ENCODE results near the gene PNPLA7. TPM values are rescaled to one million over a fixed set of nuclear protein-coding genes. Genes with fewer than 3 reads are reported as not detected.

PNPLA7 gene
- total RNA-seq, 1 experiment from 2014 or later: 3.9 TPM

DNA sequence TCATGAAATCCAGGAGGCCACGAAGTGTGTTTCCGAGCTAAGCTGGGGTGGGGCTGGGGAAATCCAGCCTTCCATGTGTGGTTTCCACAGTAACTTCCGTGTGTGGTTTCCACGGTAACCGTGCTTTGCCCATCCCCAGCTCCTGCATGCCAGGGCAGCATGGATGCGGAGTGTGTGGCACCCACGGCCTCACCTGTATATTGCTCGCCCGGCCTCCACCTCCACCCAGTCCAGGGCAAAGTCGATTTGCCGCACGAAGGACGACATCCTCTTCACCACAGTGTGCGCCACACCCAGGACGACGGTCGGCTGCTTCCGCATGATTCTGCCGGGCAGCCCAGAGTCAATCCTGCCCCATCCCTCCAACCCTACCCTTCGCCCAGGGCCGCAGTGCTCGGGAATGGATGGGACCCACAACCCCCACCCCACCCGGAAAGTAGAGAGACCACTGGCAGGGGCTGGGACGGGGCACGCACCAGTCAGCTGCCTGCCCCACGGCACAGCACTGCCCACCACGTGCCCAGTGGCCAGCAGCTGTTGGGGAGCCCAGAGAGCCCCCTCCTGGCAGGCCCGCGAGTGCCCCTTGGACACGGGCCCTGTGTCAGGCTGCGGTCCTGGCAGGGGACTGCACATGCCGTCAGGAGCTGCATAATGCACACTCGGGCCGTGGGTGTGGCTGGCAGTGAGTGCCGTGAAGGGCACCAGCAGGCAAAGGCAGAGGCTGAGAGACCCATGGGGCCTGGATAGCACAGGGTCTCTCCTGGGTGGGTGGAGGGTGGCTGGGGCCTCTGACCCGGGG is 52.1 kb downstream of the PNPLA7 start:
- Histone ChIP-seq H3K4me1 (ENCODE audit: control insufficient read depth, insufficient read depth, low read length) (no peaks in the 10 kb centered on the region; the same call in 1 of the 2 replicates), H3K27me3 (ENCODE audit: control insufficient read depth, insufficient read depth, low read length) (no peaks in the 10 kb centered on the region), H3K27ac (ENCODE audit: low read length) (no peak overlapping the region), H3K9me3 (ENCODE audit: control insufficient read depth, insufficient read depth, low read depth, low read length) (no peaks in the 10 kb centered on the region), H3K4me3 (ENCODE audit: low read depth in 2 of 2, low read length in 2 of 2) (no peak overlapping the region), H3K36me3 (ENCODE audit: control insufficient read depth, insufficient read depth, low read length) (no peaks in the 10 kb centered on the region)
- ATAC-seq: no peak
- no peak for DNase-seq (ENCODE audit: low read depth, low spot score)
- no TSS peak for BruUV-seq (replicated peaks)
- ChIA-PET POLR2A (no interaction called here), CTCF (no interaction called here)
- intact Hi-C loops (cut with micrococcal nuclease; ENCODE audit: unreplicated experiment): no loop called here
- TF ChIP-seq TCF7L2 (IDR thresholded peaks at IDR 0.05; ENCODE audit: low read depth, low read length) (no peak), SIN3A (IDR thresholded peaks at IDR 0.05; ENCODE audit: borderline replicate concordance, insufficient read depth, low read depth, low read length) (no peak)
- in situ Hi-C loops (cut with HindIII; ENCODE audit: low pct_unique_long_range_greater_than_20kb, low sequenced_read_pairs): no loop called here

DNA sequence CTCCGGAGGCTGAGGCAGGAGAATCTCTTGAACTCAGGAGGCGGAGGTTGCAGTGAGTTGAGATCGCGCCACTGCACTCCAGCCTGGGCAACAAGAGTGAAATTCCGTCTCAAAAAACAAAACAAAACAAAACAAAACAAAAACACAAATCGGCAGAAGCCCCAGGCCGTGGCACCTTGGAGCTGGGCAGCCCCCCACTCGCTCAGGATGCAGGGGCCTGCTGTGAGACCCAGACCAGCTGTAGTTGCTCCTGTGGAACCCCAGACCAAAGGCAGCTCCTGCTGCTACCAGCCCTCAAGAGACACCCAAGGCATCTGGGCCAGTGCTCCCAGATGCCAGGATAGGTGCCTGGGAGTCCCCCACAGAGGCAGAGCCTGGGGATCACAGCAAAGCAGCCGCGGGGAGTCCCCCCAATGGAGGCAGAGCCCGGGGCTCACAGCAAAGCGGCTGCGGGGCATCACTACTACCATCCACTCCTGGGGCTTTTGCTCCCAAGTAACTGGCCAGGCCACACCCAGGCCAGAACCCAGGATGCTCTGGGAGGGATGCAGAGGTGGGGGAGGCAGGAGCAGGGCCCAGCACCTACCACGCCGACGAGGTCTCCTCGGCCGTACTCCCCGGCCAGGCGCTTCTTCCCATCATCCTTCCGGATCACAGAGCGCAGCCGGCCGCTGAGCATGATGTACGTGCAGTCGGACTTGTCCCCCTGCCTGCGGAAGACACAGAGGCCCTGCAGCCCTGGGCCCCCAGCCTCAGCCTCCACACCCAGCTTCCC is 53.4 kb downstream of the PNPLA7 start:
- ATAC-seq (no peak), DNase-seq (ENCODE audit: low read depth, low spot score) (no peak)
- TF ChIP-seq, protein P1, sequence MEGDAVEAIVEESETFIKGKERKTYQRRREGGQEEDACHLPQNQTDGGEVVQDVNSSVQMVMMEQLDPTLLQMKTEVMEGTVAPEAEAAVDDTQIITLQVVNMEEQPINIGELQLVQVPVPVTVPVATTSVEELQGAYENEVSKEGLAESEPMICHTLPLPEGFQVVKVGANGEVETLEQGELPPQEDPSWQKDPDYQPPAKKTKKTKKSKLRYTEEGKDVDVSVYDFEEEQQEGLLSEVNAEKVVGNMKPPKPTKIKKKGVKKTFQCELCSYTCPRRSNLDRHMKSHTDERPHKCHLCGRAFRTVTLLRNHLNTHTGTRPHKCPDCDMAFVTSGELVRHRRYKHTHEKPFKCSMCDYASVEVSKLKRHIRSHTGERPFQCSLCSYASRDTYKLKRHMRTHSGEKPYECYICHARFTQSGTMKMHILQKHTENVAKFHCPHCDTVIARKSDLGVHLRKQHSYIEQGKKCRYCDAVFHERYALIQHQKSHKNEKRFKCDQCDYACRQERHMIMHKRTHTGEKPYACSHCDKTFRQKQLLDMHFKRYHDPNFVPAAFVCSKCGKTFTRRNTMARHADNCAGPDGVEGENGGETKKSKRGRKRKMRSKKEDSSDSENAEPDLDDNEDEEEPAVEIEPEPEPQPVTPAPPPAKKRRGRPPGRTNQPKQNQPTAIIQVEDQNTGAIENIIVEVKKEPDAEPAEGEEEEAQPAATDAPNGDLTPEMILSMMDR (IDR thresholded peaks at IDR 0.05): no peak
- TF ChIP-seq TCF7L2 (IDR thresholded peaks at IDR 0.05; ENCODE audit: low read depth, low read length): no peak
- TF ChIP-seq SIN3A (IDR thresholded peaks at IDR 0.05; ENCODE audit: borderline replicate concordance, insufficient read depth, low read depth, low read length): no peak
- TF ChIP-seq, protein P2, sequence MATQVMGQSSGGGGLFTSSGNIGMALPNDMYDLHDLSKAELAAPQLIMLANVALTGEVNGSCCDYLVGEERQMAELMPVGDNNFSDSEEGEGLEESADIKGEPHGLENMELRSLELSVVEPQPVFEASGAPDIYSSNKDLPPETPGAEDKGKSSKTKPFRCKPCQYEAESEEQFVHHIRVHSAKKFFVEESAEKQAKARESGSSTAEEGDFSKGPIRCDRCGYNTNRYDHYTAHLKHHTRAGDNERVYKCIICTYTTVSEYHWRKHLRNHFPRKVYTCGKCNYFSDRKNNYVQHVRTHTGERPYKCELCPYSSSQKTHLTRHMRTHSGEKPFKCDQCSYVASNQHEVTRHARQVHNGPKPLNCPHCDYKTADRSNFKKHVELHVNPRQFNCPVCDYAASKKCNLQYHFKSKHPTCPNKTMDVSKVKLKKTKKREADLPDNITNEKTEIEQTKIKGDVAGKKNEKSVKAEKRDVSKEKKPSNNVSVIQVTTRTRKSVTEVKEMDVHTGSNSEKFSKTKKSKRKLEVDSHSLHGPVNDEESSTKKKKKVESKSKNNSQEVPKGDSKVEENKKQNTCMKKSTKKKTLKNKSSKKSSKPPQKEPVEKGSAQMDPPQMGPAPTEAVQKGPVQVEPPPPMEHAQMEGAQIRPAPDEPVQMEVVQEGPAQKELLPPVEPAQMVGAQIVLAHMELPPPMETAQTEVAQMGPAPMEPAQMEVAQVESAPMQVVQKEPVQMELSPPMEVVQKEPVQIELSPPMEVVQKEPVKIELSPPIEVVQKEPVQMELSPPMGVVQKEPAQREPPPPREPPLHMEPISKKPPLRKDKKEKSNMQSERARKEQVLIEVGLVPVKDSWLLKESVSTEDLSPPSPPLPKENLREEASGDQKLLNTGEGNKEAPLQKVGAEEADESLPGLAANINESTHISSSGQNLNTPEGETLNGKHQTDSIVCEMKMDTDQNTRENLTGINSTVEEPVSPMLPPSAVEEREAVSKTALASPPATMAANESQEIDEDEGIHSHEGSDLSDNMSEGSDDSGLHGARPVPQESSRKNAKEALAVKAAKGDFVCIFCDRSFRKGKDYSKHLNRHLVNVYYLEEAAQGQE (IDR thresholded peaks at IDR 0.05; ENCODE audit: insufficient read depth in 1 of 2, low read depth in 2 of 2, low read length in 1 of 2): no peak
- TF ChIP-seq POLR2AphosphoS5 (IDR thresholded peaks at IDR 0.05; ENCODE audit: low read depth, low read length): no peak
- Histone ChIP-seq H3K36me3 (ENCODE audit: control insufficient read depth, insufficient read depth, low read length) (no peaks in the 10 kb centered on the region), H3K27me3 (ENCODE audit: control insufficient read depth, insufficient read depth, low read length) (no peaks in the 10 kb centered on the region), H3K9me3 (ENCODE audit: control insufficient read depth, insufficient read depth, low read depth, low read length) (no peaks in the 10 kb centered on the region), H3K4me1 (ENCODE audit: control insufficient read depth, insufficient read depth, low read length) (no peaks in the 10 kb centered on the region), H3K27ac (ENCODE audit: low read length) (no peak overlapping the region), H3K4me3 (ENCODE audit: low read depth in 2 of 2, low read length in 2 of 2) (no peak overlapping the region)
- no TSS peak for BruUV-seq (replicated peaks)
- POLR2A ChIA-PET: interaction anchor here (0.6 kb wide), 1 partner anchor 516 kb away, joined by 7 read pairs; no protein-coding TSS in a partner anchor
- intact Hi-C loops (cut with micrococcal nuclease; ENCODE audit: unreplicated experiment): no loop called here
- CTCF ChIA-PET: no interaction called here
- in situ Hi-C loops (cut with HindIII; ENCODE audit: low pct_unique_long_range_greater_than_20kb, low sequenced_read_pairs): no loop called here

Measured in Panc1 (cell line).